GM18507 (cell line): ENCODE data around the gene SLC66A1.

Experiments
- DNase-seq: peaks from one replicate; pipeline ENCODE4 v3.0.0; 2011; ENCODE audit warnings: low read depth; ENCODE audit not compliant: insufficient read length; ENCODE audit errors: extremely low spot score
- FAIRE-seq: peaks from 2 replicates; lab custom pipeline; 2011; peaks lifted over from hg19 to GRCh38; lab: Jason Lieb, UNC

SLC66A1 gene

DNA sequence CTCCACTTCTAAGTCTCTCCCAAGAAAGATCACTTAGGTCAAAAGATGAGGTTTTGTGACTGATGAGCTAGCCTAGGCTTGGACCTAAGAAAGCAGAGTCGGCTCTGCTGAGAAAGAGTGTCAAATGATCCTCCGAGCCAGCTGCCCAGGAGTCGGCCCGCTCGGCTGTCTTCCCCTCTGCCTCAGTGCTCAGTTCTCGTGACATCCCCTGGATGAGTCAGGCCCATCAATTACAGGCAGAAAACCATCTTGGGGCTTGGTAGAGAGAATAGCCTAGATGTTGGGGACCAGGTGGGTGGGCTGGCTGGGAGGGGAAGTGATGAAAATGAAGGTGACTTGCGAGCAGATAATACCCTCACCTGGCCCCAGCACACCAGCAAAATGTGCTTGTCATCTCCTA lies 60.5 kb downstream of the SLC66A1 start:
- FAIRE-seq (no peak), DNase-seq (no peak)

DNA sequence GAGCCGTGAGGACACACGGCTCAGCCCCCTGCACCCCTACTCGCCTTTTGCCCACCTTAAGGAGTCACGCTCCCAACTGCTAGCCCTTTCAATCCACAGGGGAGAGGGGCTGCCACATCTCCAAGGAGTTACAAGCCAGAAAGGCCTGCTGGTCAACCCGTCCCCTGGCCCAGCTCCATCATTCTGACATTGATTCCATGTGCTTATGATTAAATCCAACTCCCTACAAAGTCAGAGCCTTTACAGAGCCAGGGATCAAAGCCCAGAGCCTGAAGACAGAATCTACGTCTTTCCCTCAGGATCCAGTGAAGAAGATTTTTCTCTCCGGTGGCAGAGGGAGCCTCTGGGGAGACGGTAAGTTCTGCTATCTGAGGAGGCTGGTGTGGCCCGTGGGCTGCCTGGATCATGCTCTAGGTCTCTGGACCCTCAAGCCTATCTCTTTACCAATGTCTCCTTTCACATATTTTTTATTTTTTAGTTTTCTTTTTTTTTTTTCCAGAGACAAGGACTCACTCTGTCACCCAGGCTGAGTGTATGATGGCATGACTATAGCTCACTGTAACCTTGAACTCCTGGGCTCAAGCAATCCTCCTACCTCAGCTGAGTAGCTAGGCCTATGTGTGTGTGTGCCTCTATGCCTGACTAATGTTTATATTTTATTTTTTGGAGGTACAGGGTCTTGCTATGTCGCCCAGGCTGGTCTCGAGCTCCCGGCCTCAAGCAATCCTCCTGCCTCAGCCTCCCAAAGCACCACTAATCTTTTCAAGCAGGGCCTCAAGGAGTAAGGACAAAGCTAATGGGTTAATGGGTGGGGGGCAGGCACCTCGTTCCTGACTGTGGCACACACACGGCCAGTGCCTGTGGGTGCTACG lies 61.3 kb downstream of the SLC66A1 start:
- FAIRE-seq (no peak), DNase-seq (no peak)

DNA sequence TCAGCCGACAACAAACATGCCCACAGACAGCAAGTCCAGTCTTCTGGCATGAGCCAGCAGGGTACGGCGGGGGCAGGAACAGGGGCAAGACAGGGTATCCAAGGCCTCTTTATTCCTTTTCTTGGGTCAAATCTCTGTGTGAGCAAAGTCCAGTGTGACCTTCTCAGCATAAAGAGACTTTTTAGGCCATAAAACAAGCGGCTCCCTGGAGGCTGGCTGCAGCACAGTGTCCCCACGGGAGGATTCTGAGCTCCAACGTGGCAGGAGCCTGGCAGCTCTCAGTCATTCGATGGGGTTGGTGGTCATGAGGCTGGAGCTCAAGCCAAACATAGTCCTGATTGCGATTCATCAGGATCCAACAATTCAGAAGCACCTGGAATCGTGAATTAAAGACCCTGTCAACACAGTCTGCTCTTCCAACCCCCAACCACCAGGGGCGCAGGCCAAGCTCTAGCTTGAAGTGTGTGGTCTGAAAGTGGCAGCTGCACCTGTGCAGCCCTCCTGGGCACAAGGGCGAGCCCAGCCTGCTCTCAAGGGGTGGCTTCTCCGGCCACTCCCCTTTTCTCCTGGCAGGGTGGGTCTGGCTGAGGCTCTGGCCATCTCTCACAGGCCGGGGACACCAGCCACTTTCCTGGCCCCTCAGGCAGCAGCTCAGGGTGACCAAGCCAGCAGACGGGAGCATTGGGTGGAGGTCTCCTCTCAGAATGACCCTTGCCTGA lies 62.1 kb downstream of the SLC66A1 start:
- DNase-seq (no peak), FAIRE-seq (no peak)

DNA sequence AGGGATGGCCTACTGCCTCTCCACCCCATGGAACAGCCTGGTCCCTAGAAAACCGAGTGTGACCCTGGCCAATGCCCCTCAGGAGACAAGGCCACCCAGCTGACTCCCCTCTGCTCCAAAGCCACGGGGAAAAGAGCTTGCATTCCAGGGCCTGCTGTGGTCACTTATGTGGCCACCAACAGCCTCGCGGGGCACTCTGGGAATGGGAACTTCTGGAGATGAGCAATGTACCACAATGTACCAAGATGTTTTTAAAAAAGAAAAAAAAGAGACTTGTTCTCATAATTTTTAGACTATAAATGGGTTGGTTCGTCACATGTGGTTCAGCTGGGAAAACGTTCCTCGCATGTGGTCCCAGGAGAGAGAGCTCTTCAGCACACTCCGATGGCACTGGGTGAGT lies 62.8 kb downstream of the SLC66A1 start:
- FAIRE-seq: no peak

DNA sequence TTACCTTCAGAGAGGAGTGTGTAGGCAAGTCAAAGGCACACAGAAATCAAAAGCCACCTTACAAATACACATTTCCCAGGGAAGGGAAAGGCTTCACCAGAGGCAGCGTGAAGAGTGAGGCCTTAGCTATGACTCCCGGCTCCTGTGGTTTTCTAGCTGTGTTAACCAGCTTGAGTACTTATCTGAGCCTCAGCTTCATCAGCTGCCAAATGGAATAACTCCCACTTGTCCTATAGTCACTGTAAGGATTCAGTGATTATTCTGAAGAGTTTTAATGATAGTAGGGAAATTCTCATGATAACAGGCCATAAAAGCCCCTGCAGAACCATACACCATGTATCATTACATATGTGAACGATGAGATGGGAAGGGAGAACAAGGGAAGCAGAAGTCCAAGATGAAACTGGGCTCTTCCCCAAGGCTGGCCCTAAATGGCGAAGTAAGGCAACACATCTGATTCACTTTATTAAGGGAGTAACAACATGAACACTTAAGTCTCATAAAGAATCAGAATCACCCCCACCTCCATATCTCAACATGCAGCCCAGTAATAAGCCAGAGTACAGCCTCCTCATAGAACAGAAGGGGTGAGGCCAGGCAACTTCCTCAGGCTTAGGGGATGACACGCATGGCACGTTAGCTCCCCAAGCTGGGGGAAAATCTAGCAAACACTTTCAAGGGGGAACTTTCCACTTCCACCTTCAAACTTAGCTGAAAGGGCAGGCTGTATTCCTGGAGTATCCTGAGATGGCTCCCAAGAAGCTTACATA lies 63.7 kb downstream of the SLC66A1 start:
- DNase-seq: no peak
- FAIRE-seq: no peak

More for the DNA sequence above, 62.8 kb downstream of the SLC66A1 start:
- no peak for DNase-seq

DNA sequence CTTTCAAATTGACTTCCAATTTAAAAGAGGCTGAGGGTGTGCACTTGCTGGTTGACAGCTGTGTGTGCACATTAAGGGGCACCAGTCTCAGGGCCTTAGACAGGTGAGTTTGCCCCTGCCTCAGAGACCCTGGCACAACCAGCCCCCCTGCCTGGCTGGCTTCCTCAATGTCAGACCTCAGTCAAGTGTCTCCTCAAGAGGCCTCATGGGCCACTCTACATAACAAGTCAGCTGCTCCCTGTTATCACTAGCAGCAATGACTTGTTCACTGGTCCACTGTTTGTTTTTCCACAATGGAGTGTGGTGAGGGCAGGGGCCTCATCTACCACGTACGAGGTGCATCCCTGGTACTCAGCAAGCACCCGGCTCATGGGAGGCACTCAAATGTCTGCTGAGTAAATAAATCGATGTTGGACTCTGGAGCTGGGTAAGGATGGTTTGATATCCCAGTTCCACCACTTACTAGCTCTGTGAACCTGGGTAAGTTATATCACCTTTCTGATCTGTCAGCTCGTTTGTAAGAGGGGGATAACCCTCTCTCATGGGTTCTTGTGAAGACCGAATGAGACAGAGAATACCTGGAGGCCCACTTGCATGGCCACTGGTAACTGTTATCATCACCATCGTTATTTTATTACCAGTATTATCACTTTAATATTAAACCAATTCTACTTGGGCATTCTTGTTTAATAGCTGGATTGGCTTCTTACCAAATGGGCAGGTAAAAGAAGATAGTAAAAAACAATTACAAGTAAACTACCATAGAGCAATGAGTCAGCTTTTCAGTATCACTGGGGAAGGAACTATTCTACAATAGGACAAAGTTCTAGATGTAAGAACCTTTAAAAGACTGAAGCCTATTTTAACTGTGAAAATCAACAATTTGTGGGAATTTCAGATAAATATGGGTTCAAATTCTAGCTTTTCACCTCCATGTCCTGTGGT lies 64.6 kb downstream of the SLC66A1 start:
- FAIRE-seq (no peak), DNase-seq (no peak)

DNA sequence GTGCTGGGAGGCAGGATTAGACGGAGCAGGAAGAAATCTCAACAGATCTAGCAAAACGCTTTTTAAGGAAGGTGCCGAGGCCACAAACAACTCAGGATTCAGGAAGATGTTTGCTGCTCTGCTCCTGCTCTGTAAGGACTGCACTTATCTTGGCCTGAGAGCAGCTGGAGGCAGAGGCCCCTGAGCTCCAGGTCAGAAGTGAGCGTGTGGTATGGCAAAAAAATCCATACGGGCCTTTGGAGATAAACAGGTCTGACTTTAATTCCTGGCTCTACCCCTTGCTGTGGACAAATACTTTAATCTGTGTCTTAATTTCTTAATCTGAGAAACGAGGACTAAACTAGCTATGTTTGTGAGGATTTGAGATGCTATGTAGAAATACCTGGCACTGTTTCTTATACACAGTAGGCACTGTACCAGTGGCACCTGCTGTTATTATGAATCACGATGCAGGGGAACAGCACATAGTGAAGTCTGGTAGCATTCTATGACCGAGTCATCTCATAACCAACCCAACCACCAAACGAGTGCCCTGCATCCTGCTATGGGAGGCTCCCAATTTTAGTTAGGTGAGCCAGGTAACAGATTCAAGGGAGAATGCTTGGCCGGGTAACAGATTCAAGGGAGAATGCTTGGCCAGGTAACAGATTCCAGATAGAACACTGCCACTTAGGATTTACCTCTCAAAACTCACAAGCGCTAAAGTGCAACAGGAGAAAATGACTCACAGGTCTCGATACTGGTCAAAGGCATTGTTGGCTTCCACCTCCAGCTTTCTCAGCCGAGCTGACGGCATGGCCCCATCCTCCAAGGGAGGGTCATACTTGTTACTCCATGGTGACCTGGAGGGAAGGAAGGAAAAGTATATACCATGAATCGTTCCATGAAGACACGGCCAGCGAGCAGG lies 65.9 kb downstream of the SLC66A1 start:
- no peak for FAIRE-seq
- DNase-seq: no peak
